SU-DHL-6 (cell line): ENCODE results near the gene EIF4E1B.

Experiments
- H2AFZ ChIP-seq: fragments of 200-600 bp; sonication (generic); 2 replicates; pipeline ENCODE4 v1.6.1; 2014; ENCODE audit warnings: low read depth, mild to moderate bottlenecking, moderate library complexity, mixed read lengths, antibody characterized with exemption, low read length; ENCODE audit not compliant: severe bottlenecking
- H3F3A ChIP-seq: fragments of 200-600 bp; shearing (Covaris generic); 2 replicates; pipeline ENCODE4 v1.6.0; 2016; ENCODE audit warnings: antibody characterized with exemption, mild to moderate bottlenecking; ENCODE audit not compliant: insufficient read depth
- H3K27ac ChIP-seq: fragments of 200-600 bp; sonication (generic); 2 replicates; pipeline ENCODE4 v1.5.1; 2016; ENCODE audit warnings: low read depth, mild to moderate bottlenecking, low read length, moderate library complexity, mixed read lengths
- H3K27me3 ChIP-seq: fragments of 200-600 bp; sonication (generic), shearing (Covaris generic); 2 replicates; pipeline ENCODE4 v1.6.0; 2014; ENCODE audit warnings: mild to moderate bottlenecking, low read length
- H3K36me3 ChIP-seq: fragments of 200-600 bp; sonication (generic); 2 replicates; pipeline ENCODE4 v1.6.1; 2014; ENCODE audit warnings: mild to moderate bottlenecking, low read length, mixed read lengths
- H3K4me2 ChIP-seq: fragments of 300-600, 200-600 bp; shearing (Covaris generic), sonication (generic); 2 replicates; pipeline ENCODE4 v1.6.0; 2014; ENCODE audit warnings: low read length, low read depth, mild to moderate bottlenecking; ENCODE audit not compliant: poor library complexity, severe bottlenecking
- H3K4me3 ChIP-seq: fragments of 200-600 bp; sonication (generic); 2 replicates; pipeline ENCODE4 v1.5.1; 2014; ENCODE audit warnings: antibody characterized with exemption, low read length, mild to moderate bottlenecking, mixed read lengths; ENCODE audit not compliant: insufficient read depth, poor library complexity, severe bottlenecking
- H3K79me2 ChIP-seq: fragments of 200-600 bp; sonication (generic); 2 replicates; pipeline ENCODE4 v1.6.1; 2014; ENCODE audit warnings: mild to moderate bottlenecking, low read length, moderate library complexity; ENCODE audit not compliant: insufficient read depth
- H3K9ac ChIP-seq: fragments of 200-600 bp; sonication (generic); 2 replicates; pipeline ENCODE4 v1.7.0; 2014; ENCODE audit warnings: mild to moderate bottlenecking, low read length
- H3K9me2 ChIP-seq: fragments of 200-600 bp; sonication (generic); replicated peaks from 2 replicates; pipeline ENCODE4 v1.6.1; 2014; ENCODE audit warnings: low read length; ENCODE audit not compliant: insufficient read depth
- H3K9me3 ChIP-seq: fragments of 200-600 bp; sonication (generic); 2 replicates; pipeline ENCODE4 v1.6.1; 2014; ENCODE audit warnings: low read length, mixed read lengths; ENCODE audit not compliant: insufficient read depth
- H4K20me1 ChIP-seq: fragments of 200-600 bp; sonication (generic); 2 replicates; pipeline ENCODE4 v1.6.1; 2014; ENCODE audit warnings: low read depth, mild to moderate bottlenecking, antibody characterized with exemption, low read length, moderate library complexity, mixed read lengths
- CTCF ChIP-seq: fragments of 200-600 bp; sonication (generic); IDR thresholded peaks from one replicate; pipeline ENCODE4 v1.5.1; 2017; ENCODE audit warnings: antibody characterized with exemption, mild to moderate bottlenecking, low read length, moderate library complexity; ENCODE audit not compliant: insufficient read depth, poor library complexity, severe bottlenecking
- EZH2phosphoT487 ChIP-seq: fragments of 200-600 bp; sonication (generic), shearing (Covaris generic); conservative IDR thresholded peaks from 2 replicates; pipeline ENCODE4 v1.6.1; 2018; ENCODE audit warnings: mild to moderate bottlenecking, antibody characterized with exemption, low read length, moderate library complexity, mixed read lengths

The EIF4E1B gene

GRCh38 chr5:176601901-176602482 is 28.5 kb upstream of the EIF4E1B start:
- no peaks in the 10 kb centered on the region for H3K36me3 ChIP-seq
- H3K9me3 ChIP-seq: no peaks in the 10 kb centered on the region
- H3K27me3 ChIP-seq: no peaks in the 10 kb centered on the region
- H3F3A ChIP-seq: no peaks in the 10 kb centered on the region
- no peaks in the 10 kb centered on the region for H4K20me1 ChIP-seq
- no peak overlapping the region for H3K4me3 ChIP-seq
- no peak overlapping the region for H3K4me2 ChIP-seq
- no peaks in the 10 kb centered on the region for H3K9me2 ChIP-seq
- H3K79me2 ChIP-seq: no peaks in the 10 kb centered on the region
- H2AFZ ChIP-seq: no peak overlapping the region
- H3K9ac ChIP-seq: no peak overlapping the region
- no peak overlapping the region for H3K27ac ChIP-seq
- TF ChIP-seq EZH2phosphoT487 (no peak), CTCF (no peak)

- Histone ChIP-seq H3K4me3 (no peak overlapping the region), H3K4me2 (no peak overlapping the region), H3F3A (no peaks in the 10 kb centered on the region), H3K79me2 (no peaks in the 10 kb centered on the region), H3K27me3 (no peaks in the 10 kb centered on the region), H3K9ac (no peak overlapping the region), H3K27ac (no peak overlapping the region), H2AFZ (no peak overlapping the region), H3K9me2 (no peaks in the 10 kb centered on the region), H3K36me3 (no peaks in the 10 kb centered on the region), H4K20me1 (no peaks in the 10 kb centered on the region), H3K9me3 (no peaks in the 10 kb centered on the region)
- TF ChIP-seq EZH2phosphoT487 (no peak), CTCF (no peak)
Observed at GRCh38 chr5:176603091-176603490, 27.4 kb upstream of the EIF4E1B start.

- Histone ChIP-seq H3K9me2 (no peaks in the 10 kb centered on the region), H3K4me2 (no peak overlapping the region), H3K9me3 (no peaks in the 10 kb centered on the region), H3K79me2 (no peaks in the 10 kb centered on the region), H3K9ac (no peak overlapping the region), H4K20me1 (no peaks in the 10 kb centered on the region), H3K4me3 (no peak overlapping the region), H3F3A (0 out of 2 replicates have a peak, but pooled peaks cover 3% of the 10 kb centered on the region), H3K27me3 (no peaks in the 10 kb centered on the region), H2AFZ (no peak overlapping the region), H3K36me3 (no peaks in the 10 kb centered on the region), H3K27ac (no peak overlapping the region)
- no peak for TF ChIP-seq EZH2phosphoT487
- no peak for TF ChIP-seq CTCF
Observed at GRCh38 chr5:176606032-176606431, 24.4 kb upstream of the EIF4E1B start.
